Measurements from ENCODE around the gene MYOG.

MYOG gene

DNA sequence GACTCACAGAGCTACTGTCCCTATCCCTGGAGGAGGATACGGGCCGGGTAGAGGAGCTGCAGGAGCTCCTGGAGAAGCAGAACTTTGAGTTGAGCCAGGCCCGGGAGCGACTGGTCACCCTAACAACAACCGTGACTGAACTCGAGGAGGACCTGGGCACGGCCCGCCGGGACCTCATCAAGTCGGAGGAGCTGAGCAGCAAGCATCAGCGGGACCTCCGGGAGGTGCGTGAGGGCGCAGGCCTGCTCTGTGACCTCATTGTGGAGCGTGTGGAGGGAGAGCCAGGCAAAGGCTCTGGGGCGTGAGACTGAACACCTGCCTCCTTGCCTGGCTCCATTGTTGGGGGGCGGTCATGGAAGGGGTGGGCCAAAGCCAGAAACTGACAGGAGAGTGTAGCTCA lies 40.5 kb downstream of the MYOG start:
- Histone ChIP-seq H3K79me2 (ENCODE audit: insufficient read depth, low read depth) (no peaks in the 10 kb centered on the region), H3K27ac (no peak overlapping the region), H4K20me1 (ENCODE audit: insufficient read depth) (no peaks in the 10 kb centered on the region), H3K4me1 (ENCODE audit: low read depth, poor library complexity, severe bottlenecking) (peaks cover 20% of the 10 kb centered on the region), H3K36me3 (ENCODE audit: insufficient read depth) (no peaks in the 10 kb centered on the region), H2AFZ (ENCODE audit: low read depth) (no peak overlapping the region), H3K4me3 (IDR thresholded peaks at IDR 0.05; ENCODE audit: insufficient read depth, low read depth, low read length) (no peak overlapping the region), H3K27me3 (ENCODE audit: insufficient read depth, low read depth) (no peaks in the 10 kb centered on the region), H3K4me2 (no peak overlapping the region), H3K9ac (no peak overlapping the region)
- TF ChIP-seq, protein P1, sequence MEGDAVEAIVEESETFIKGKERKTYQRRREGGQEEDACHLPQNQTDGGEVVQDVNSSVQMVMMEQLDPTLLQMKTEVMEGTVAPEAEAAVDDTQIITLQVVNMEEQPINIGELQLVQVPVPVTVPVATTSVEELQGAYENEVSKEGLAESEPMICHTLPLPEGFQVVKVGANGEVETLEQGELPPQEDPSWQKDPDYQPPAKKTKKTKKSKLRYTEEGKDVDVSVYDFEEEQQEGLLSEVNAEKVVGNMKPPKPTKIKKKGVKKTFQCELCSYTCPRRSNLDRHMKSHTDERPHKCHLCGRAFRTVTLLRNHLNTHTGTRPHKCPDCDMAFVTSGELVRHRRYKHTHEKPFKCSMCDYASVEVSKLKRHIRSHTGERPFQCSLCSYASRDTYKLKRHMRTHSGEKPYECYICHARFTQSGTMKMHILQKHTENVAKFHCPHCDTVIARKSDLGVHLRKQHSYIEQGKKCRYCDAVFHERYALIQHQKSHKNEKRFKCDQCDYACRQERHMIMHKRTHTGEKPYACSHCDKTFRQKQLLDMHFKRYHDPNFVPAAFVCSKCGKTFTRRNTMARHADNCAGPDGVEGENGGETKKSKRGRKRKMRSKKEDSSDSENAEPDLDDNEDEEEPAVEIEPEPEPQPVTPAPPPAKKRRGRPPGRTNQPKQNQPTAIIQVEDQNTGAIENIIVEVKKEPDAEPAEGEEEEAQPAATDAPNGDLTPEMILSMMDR (conservative IDR thresholded peaks at IDR 0.05; ENCODE audit: low read depth, low read length): no peak

DNA sequence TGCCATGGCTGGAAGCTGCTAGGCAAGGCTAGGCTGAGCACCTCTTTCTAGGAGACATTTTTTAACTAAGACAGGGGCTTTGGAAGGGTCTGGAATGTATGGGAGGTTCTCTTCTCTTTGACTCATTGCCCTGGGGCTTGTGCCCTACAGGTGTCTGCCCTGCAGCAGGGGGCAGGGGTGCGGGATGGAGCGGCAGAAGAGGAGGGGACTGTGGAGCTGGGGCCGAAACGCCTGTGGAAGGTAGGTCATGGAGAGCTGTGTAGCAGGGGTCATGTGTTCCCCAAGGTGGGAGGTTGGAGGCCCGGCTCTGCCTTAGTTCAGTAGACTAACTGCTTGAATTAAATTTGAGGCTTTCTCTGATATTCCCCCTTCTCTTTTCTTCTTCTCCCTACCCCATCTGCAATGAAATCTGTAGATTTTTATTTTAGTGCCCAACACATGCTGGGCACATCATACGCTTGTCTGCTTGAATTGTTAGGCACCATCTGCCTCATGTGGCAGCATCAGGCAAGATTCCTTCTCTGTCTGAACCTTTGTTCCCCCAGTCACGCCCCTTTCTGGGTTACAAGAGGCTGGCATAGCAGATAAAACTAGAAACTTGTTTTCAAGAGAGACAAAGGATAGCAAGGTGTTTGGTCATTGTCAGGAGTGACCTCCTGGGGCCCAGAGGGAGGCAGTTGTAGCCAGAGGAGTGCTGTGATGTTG lies 41.1 kb downstream of the MYOG start:
- H3K36me3 ChIP-seq (ENCODE audit: insufficient read depth): no peaks in the 10 kb centered on the region
- H3K4me3 ChIP-seq (IDR thresholded peaks at IDR 0.05; ENCODE audit: insufficient read depth, low read depth, low read length): no peak overlapping the region
- no peak overlapping the region for H3K9ac ChIP-seq
- no peak overlapping the region for H2AFZ ChIP-seq (ENCODE audit: low read depth)
- H3K27me3 ChIP-seq (ENCODE audit: insufficient read depth, low read depth): no peaks in the 10 kb centered on the region
- peaks cover 27% of the 10 kb centered on the region for H3K4me1 ChIP-seq (ENCODE audit: low read depth, poor library complexity, severe bottlenecking)
- no peaks in the 10 kb centered on the region for H4K20me1 ChIP-seq (ENCODE audit: insufficient read depth)
- H3K79me2 ChIP-seq (ENCODE audit: insufficient read depth, low read depth): no peaks in the 10 kb centered on the region
- no peak overlapping the region for H3K4me2 ChIP-seq
- TF ChIP-seq, protein P1 (conservative IDR thresholded peaks at IDR 0.05; ENCODE audit: low read depth, low read length): no peak
- no peak overlapping the region for H3K27ac ChIP-seq

DNA sequence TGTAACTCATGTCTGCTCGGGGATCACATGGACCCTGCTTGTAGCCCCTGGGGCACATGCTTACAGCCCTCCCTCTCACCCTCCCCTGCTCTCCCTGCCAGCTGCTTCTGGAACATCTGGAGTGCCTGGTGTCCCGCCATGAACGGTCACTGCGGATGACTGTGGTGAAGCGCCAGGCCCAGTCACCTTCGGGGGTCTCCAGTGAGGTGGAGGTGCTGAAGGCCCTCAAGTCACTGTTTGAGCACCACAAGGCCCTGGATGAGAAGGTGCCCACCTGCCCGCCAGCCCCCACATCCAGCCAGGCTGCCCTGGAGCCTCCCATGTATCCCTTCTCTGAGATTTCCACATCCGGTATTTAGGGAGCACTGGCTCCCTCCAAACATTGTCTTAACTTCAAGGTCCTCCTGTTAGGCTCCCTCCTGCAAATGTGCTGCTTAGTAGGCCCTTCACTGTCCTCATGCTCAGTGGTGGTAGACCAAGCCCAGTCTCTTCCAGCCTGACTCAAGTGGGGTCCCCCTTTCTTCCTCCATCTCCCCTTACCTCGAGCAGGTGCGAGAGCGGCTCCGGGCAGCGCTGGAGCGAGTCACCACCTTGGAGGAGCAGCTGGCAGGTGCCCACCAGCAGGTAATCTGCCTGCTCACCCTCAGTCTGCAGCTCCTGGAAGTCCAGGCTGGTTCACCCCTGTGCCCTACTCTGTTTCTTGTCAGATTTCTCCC lies 41.8 kb downstream of the MYOG start:
- H3K4me2 ChIP-seq: no peak overlapping the region
- no peak overlapping the region for H2AFZ ChIP-seq (ENCODE audit: low read depth)
- TF ChIP-seq, protein P1 (conservative IDR thresholded peaks at IDR 0.05; ENCODE audit: low read depth, low read length): no peak
- no peak overlapping the region for H3K27ac ChIP-seq
- no peaks in the 10 kb centered on the region for H3K27me3 ChIP-seq (ENCODE audit: insufficient read depth, low read depth)
- no peaks in the 10 kb centered on the region for H3K79me2 ChIP-seq (ENCODE audit: insufficient read depth, low read depth)
- peaks cover 34% of the 10 kb centered on the region for H3K4me1 ChIP-seq (ENCODE audit: low read depth, poor library complexity, severe bottlenecking)
- H3K36me3 ChIP-seq (ENCODE audit: insufficient read depth): no peaks in the 10 kb centered on the region
- H3K4me3 ChIP-seq (IDR thresholded peaks at IDR 0.05; ENCODE audit: insufficient read depth, low read depth, low read length): no peak overlapping the region
- H3K9ac ChIP-seq: no peak overlapping the region
- no peaks in the 10 kb centered on the region for H4K20me1 ChIP-seq (ENCODE audit: insufficient read depth)

DNA sequence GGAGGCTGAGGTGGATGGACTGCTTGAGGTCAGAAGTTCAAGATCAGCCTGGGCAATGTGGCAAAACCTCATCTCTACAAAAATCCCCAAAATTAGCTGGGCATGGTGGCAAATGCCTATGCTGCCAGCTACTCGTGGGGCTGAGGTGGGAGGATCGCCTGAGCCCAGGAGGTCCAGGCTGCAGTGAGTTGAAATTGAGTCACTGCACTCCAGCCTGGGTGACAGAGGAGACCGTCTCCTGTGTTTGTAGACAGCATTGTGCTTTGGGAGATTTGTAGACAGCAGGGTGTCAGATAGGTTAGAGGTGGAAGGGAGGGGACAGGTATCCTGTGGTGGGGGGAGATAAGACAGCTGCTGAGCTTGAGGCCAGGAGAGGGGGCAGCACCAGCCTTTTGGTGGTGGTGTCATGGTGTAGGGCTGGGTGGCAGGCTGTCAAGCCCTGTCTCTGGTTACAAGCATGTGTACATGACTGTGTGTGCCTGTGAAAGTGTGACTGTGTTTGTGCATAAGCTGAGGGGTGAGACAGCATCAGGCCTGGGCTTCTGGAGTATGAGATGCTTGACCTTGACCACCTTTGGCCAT lies 44.4 kb downstream of the MYOG start:
- Histone ChIP-seq H3K4me2 (peak overlapping the region; percentile 84; the same call in 1 of the 2 replicates), H3K36me3 (ENCODE audit: insufficient read depth) (no peaks in the 10 kb centered on the region), H3K9ac (no peak overlapping the region), H3K27ac (peak overlapping the region; percentile 27; the same call in 1 of the 2 replicates), H3K27me3 (ENCODE audit: insufficient read depth, low read depth) (no peaks in the 10 kb centered on the region), H2AFZ (ENCODE audit: low read depth) (no peak overlapping the region), H3K4me3 (IDR thresholded peaks at IDR 0.05; ENCODE audit: insufficient read depth, low read depth, low read length) (no peak overlapping the region), H4K20me1 (ENCODE audit: insufficient read depth) (no peaks in the 10 kb centered on the region), H3K4me1 (ENCODE audit: low read depth, poor library complexity, severe bottlenecking) (peaks cover 57% of the 10 kb centered on the region), H3K79me2 (ENCODE audit: insufficient read depth, low read depth) (no peaks in the 10 kb centered on the region)
- TF ChIP-seq, protein P1 (conservative IDR thresholded peaks at IDR 0.05; ENCODE audit: low read depth, low read length): no peak
